Activated T-cell treated with anti-CD3 and anti-CD28 coated beads for 1 hour (primary cell): ENCODE data around the gene PTPRD.

Source experiments
- DNase-seq: peaks from one replicate; pipeline ENCODE4 v3.0.0-alpha.2; 2020; ENCODE audit warnings: low read depth

Gene PTPRD

GRCh38 chr9:9299134-9299533, 1313.7 kb downstream of the PTPRD start:
- no peak for DNase-seq

GRCh38 chr9:9286001-9286400, 1326.8 kb downstream of the PTPRD start:
- DNase-seq: no peak

- no peak for DNase-seq
Measured at GRCh38 chr9:9284201-9284600, 1328.6 kb downstream of the PTPRD start.

- no peak for DNase-seq
Measured at GRCh38 chr9:9283159-9283986, 1329.4 kb downstream of the PTPRD start.

- DNase-seq: no peak
Measured at GRCh38 chr9:9275601-9276000, 1337.2 kb downstream of the PTPRD start.

- no peak for DNase-seq
Measured at GRCh38 chr9:9257999-9258498, 1354.8 kb downstream of the PTPRD start.

- no peak for DNase-seq
Measured at GRCh38 chr9:9246726-9247125, 1366.1 kb downstream of the PTPRD start.

GRCh38 chr9:9231946-9232345, 1380.9 kb downstream of the PTPRD start:
- no peak for DNase-seq

GRCh38 chr9:9229269-9229668, 1383.5 kb downstream of the PTPRD start:
- DNase-seq: no peak

GRCh38 chr9:9223175-9223574, 1389.6 kb downstream of the PTPRD start:
- no peak for DNase-seq

- no peak for DNase-seq
Measured at GRCh38 chr9:9222730-9223129, 1390.1 kb downstream of the PTPRD start.

GRCh38 chr9:9216934-9217333, 1395.9 kb downstream of the PTPRD start:
- DNase-seq: no peak

- no peak for DNase-seq
Measured at GRCh38 chr9:9215050-9215449, 1397.8 kb downstream of the PTPRD start.

GRCh38 chr9:9214066-9214465, 1398.7 kb downstream of the PTPRD start:
- no peak for DNase-seq

GRCh38 chr9:9212963-9213362, 1399.8 kb downstream of the PTPRD start:
- DNase-seq: no peak

- no peak for DNase-seq
Measured at GRCh38 chr9:9202276-9202675, 1410.5 kb downstream of the PTPRD start.

- DNase-seq: no peak
Measured at GRCh38 chr9:9186086-9186485, 1426.7 kb downstream of the PTPRD start.

GRCh38 chr9:9182431-9182830, 1430.4 kb downstream of the PTPRD start:
- DNase-seq: no peak

GRCh38 chr9:9177081-9177480, 1435.7 kb downstream of the PTPRD start:
- DNase-seq: no peak

- no peak for DNase-seq
Measured at GRCh38 chr9:9174358-9174757, 1438.4 kb downstream of the PTPRD start.

GRCh38 chr9:9173264-9173663, 1439.5 kb downstream of the PTPRD start:
- DNase-seq: no peak

GRCh38 chr9:9170439-9171134, 1442.2 kb downstream of the PTPRD start:
- no peak for DNase-seq

GRCh38 chr9:9142001-9142400, 1470.8 kb downstream of the PTPRD start:
- DNase-seq: no peak
